NCI-H1092 (cell line): ENCODE results near the gene FER.
"Not testable (repeated sequence)": the region's sequence is repeated elsewhere in the genome, so short reads cannot be mapped to it uniquely, and the experiment has no call there.

Experiments
- DNase-seq: peaks from one replicate; lab custom pipeline; 2025; lab: John Stamatoyannopoulos, UW

FER gene

GRCh38 chr5:108798513-108799265 lies 51.0 kb downstream of the FER start:
- no peak for DNase-seq

- DNase-seq = no peak
These were observed 53.6 kb downstream of the FER start for GRCh38 chr5:108801301-108801700.

DNA sequence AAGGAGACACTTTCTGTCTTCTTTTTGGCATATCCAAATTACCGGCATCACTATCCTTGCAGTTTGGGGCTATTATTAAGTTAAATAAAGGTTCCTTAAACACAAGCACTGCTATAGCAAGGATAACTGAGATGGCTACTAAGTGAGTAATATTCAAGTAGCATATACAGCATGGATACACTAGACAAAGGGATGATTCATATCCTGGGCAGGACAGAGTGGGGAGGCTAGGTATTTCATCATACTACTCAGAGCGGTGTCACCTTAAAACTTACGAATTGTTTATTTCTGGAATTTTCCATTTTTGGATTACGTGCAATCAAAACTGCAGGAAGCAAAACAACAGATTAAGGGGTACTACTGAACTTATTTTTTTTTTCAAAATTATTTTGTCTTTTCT lies 54.1 kb downstream of the FER start:
- DNase-seq = no peak

DNA sequence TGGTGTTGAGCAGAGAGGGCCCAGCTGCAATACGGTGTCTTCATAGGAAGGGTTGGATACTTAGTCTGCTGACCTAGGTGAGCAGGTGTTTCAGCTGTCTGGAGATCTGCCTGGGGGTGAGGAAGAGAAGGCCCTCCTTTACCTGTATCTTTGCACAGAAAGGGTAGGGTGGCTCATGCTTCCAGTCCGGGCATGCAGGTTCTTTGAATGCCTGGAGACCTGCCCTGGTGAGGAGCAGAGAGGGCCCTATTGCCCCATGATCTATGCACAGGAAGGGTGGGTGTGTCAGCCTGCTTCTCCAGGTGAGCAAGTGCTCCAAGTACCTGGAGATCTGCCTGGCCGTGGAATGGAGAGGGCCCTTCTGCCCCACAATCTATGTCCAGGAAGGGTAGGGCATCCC lies 63.0 kb downstream of the FER start:
- no peak for DNase-seq

DNA sequence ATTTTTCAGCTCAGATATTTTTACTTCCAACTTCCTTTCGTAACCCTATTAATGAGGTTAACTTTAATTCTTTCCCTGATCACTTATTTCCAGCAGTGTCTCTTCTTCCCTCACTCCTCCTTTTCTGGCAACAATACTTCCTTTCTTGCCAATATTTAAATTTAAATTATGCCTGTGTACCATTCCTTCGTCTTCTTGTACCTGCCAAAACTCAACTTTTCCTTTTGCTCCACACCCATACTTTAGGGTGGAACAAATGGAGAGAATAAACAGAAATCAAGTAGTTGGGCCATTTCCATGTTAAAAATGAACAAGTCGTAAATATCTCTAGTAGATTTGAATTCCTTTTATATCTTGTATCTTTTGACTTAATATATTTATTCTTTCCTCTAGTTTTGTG lies 66.0 kb downstream of the FER start:
- DNase-seq = no peak

- DNase-seq = no peak
These were observed 66.9 kb downstream of the FER start for GRCh38 chr5:108814551-108814950.

- no peak for DNase-seq
These were observed 71.0 kb downstream of the FER start for GRCh38 chr5:108818613-108819272.

- no peak for DNase-seq
These were observed 73.3 kb downstream of the FER start for GRCh38 chr5:108820983-108821382.

DNA sequence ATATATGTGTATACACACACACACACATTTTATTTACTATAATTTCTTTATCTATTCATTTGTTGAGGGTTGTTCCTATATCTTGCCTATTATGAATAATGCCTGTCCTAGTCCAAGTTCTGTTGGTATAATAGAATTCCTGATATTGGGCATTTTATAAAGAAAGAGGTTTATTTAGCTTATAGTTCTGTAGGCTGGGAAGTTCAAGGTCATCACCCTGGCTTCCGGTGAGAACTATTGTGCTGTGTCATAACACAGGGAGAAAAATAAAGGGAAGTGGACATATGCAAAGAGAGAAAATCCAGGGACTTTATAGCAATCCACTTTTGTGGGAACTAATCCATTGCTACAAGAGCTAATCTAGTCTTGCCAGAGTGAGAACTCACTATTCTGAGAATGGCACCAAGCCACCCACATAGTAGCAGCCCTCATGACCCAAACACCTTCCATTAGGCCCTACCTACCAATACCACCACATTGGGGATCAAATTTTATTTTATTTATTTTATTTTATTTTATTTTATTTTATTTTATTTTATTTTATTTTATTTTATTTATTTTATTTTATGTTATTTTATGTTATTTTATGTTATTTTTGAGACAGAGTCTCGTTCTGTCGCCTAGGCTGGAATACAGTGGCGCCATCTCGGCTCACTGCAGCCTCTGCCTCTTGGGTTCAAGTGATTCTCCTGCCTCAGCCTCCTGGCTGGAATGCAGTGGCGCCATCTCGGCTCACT lies 74.7 kb downstream of the FER start:
- no peak for DNase-seq

GRCh38 chr5:108827131-108827530 lies 79.4 kb downstream of the FER start:
- DNase-seq = no peak

GRCh38 chr5:108830705-108831276 lies 83.1 kb downstream of the FER start:
- DNase-seq = no peak

- DNase-seq = no peak
These were observed 88.8 kb downstream of the FER start for GRCh38 chr5:108836492-108836891.

GRCh38 chr5:108842260-108842941 lies 94.7 kb downstream of the FER start:
- DNase-seq = not testable (repeated sequence)

DNA sequence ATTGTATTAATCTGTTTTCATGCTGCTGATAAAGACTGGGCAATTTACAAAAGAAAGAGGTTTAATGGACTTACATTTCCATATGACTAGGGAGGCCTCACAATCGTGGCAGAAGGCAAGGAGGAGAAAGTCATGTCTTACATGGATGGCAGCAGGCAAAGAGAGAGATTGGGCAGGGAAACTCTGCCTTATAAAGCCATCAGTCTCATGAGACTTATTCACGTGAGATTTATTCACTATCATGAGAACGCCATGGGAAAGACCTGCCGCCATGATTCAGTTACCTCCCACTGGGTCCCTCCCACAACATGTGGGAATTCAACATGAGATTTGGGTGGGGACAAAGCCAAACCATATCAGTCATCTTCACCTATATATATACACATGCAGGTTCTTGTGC lies 103.4 kb downstream of the FER start:
- DNase-seq = not testable (repeated sequence)

DNA sequence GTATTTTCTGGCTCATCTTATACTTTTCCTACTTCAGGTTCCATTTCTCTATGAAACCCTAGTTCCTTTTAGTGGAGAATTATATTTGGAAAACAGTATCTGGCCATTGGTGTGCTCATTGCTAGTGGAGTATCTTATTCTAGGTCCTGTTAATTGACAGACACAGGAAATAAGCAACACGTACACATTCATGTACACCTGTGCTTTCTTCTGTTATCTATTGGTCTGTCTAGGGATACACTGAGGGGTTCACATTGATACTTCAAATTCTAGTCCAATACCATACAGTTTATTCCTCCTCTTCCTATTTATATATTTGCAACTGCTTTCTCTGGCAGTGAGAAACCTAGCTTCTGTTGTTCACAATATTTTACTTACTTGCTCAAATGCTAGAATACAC lies 110.2 kb downstream of the FER start:
- DNase-seq = no peak

- DNase-seq = no peak
These were observed 111.3 kb downstream of the FER start for GRCh38 chr5:108858959-108859358.

DNA sequence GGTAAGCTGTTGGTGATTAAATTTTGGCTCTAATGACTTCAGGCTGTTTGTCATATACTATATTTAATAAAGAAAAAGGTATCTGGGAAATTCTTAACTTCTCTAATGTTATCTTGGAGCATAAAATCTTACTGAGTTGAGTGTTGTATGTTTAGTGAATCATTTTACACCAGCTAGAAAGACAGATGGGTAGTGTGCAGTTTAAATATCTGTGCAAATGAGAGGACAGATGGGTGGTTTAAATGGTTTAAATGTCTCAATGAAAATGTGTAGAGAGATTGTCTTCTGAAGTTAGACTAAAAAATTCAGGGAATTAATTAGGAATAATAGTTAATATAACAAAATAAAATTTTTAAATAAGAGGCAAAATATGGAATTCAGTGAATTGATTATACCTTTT lies 114.5 kb downstream of the FER start:
- no peak for DNase-seq

DNA sequence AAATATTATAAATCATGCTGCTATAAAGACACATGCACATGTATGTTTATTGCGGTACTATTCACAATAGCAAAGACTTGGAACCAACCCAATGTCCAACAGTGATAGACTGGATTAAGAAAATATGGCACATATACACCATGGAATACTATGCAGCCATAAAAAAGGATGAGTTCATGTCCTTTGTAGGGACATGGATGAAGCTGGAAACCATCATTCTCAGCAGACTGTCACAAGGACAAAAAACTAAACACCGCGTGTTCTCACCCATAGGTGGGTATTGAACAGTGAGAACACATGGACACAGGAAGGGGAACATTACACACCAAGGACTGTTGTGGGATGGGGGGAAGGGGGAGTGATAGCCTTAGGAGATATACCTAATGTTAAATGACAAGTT lies 118.4 kb downstream of the FER start:
- not testable (repeated sequence) for DNase-seq

DNA sequence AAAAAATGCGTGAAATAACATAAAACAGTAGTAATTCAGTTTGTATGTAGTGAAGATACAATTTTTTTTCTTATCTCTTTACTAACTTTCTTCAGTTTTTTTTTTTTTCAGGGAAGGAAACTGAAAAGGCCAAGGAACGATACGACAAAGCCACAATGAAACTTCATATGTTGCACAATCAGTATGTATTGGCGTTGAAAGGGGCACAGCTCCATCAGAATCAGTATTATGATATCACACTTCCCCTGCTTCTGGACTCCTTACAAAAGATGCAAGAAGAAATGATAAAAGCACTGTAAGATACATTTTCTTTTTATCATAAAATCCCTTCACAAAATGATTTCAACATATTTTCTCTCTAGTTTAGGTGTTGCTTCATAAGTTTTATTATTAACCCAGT lies 120.0 kb downstream of the FER start:
- no peak for DNase-seq

- no peak for DNase-seq
These were observed 121.4 kb downstream of the FER start for GRCh38 chr5:108869066-108869465.

DNA sequence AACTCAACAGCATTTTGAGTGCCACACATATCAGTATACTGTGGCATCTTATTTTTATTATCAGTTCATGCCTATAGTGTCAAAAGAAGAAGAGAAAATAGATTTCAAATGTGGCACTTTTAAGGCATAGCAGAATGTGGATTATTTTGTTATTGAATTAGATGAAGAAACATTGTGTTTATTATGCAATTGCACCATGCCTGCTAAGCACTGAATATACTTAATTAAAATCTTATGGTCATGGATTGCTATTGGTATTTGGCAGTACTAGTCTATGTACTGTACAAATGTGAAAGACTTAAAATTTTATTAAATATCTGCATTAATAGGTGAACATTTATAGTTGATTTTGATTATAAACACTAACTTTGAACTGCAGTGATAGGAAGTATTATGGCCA lies 128.8 kb downstream of the FER start:
- DNase-seq = no peak

DNA sequence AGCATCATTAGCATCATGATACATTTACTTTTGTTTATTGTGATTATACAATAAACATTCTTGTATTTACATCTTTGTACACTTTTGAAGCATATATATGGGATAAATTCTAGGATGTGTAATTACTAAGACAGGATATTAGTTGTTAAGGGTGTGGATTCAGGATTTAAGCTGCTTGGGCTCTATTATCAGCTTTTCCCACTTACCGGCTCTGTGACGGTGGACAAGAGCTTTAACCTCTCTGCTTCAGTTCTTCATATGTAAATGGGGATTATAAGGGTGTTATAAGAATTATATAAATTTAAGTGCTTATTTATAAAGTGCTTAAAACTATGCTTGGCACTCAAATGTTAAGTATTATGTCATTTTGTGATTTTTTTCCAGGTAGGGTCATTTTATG lies 131.1 kb downstream of the FER start:
- DNase-seq = no peak
